GM18867 (cell line): Measurements from ENCODE around the gene EIF2AK3.
"Not testable (repeated sequence)": the region's sequence is repeated elsewhere in the genome, so short reads cannot be mapped to it uniquely, and the experiment has no call there.

Experiments
- ATAC-seq: cut with Tn5 transposase; IDR thresholded peaks from one replicate; pipeline ENCODE4 v1.9.1; 2021; ENCODE audit warnings: mild to moderate bottlenecking, moderate library complexity; ENCODE audit not compliant: unreplicated experiment

The EIF2AK3 gene

DNA sequence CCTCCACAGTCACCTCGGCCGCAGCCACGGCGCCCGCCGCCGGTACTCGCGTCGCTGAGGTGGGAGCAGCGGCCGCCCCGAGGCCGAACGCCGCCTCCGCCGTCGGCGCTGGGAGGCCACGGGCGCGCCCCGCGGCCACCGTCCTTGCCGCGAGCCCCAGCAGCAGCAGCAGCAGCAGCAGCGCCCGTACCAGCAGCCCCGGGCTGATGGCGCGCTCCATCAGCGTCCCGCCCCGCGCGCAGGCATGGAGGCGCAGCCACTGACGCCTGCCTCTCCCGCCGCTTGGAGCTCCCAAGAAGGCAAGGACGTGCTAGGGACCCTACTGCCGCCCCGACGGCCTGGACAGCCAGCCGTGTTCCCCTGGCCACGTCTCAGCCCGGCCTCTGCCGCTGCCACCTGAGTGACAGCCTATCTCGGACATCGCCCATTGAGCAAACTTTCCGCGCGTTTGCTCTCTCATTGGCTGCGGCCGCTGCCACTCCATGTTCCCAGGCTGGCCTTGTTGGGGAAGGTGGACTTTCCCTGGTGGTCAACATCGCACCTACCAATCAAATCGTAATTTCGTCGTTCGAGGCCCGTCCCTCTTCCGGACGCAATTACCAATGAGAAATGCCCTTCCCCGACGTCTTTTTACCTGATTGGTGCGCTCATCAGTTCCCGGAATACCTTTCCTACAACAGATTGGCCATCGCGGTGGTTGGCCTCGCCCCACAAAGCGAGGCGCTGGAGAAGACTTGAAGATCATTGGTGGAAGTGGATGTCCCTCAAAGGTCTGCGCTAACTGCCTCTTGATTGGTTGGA, at the start of gene EIF2AK3:
TSS of gene EIF2AK3 (minus strand) at position 410 of the 801 bp plus-strand sequence. CDS start at position 220, 190 bp downstream.
- peak; percentile 87 for ATAC-seq

DNA sequence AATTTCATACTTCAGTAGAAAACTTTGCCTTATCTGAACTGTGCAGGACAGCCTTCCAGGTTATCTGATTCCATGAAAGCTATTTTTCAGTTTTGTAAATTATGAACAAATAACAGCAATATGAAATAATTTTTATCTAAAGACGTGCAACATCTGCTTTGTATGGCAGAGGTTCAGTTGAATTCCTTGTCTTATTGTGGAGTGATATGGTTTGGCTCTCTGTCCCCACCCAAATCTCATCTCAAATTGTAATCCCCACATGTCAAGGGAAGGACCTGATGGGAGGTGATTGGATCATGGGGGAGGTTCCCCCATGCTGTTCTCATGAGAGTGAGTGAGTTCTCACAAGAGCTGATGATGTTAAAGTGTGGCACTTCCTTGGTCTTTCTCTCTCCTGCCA, 46.1 kb upstream of the EIF2AK3 start:
- ATAC-seq = no peak

DNA sequence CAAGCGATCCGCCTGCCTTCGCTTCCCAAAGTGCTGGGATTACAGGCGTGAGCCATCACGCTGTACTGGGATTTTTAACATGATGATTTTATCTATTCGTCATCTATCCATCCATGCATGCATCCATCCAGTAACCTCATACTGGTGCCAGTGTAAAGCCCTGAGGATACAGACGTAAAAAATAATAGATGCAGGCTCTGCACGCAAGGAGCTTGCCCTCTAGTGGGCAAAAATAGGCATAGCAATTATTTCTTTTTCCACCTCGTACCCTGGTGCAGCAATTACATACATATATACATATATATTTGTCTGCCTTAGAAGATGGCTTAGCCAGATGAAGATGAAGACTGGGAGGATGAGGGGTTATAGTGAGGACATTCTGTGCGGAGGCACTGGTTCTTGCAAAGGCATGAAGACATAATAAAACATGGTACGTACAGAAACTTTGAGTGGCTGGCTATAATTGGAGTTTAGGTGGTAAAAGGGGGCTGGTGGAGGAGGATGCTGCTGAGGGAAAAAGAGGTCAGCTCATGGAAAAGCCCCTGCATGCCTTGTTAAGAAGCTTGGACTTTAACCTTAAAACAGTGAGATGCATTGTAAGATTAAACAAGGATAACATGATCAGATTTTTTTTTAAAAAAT, 44.6 kb upstream of the EIF2AK3 start:
- ATAC-seq = no peak

DNA sequence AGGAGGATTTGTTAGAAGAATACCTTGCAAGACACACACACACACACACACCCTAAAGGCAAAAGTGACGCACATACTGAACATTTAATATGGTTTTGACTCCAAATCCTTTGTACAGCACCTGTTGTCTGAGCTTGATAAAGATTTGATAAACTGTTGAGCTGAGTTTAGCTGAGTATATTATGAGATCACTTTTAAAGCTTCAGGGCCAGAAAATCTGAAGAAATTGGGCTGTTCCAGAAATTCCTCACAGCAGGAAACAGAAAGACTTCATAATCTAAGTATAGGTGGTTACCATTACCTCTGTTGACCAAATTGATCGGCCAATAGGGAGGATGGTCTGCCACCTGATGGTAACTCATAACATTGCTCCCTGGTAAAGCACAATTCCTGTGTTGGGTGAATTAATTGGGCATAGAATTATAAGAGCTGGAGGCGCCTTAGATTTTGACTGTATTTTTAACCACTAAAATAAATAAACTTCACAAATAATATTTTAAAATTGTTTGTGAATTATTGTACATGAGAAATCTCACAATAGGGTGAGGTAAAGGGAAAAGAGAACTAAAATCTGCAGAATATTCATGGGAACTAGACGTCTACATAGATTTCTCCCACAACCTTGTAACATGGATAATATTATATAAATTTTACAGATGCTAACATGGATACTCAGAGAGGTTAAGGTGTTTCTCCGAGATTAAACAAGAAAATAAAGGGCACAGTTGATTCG, 42.4 kb upstream of the EIF2AK3 start:
- ATAC-seq = peak; percentile 86

DNA sequence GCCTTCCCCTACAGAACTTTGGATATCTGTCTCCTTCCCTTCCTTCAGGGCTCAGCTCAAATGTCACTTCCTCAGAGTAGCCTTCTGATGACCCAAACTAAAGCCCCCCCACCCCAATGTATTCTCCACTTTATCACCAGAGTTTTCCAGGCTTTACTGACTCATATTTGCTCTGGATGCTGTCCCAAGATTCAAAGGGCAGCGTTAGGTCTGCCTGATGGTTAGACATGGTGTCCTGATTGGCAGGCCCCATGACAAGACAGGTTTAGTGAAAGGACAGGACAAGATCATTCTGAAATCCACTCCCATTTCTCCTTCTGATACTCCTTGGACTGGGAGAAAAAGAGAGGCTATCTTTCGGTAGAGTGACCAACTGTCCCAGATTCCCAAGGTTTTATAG, 41.6 kb upstream of the EIF2AK3 start:
- ATAC-seq = no peak

DNA sequence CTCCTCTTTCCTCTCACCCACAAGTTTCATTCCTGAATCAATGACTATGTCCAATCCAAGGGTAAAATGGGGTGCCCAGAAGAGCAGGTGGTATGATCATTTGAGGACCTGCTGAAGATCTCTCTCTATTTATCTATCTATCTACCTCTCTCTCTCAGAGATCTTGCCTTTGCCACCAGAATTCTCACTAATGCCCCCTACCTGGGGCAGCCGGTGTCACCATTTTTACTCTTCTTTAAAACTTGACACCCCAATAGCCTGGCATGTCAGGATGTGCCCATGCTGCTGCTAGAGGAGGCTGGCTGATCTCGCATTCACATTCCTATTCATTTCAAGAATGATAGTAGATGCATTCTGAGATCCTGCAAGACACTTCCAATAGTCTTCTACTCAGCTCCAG, 40.0 kb upstream of the EIF2AK3 start:
- ATAC-seq = no peak

DNA sequence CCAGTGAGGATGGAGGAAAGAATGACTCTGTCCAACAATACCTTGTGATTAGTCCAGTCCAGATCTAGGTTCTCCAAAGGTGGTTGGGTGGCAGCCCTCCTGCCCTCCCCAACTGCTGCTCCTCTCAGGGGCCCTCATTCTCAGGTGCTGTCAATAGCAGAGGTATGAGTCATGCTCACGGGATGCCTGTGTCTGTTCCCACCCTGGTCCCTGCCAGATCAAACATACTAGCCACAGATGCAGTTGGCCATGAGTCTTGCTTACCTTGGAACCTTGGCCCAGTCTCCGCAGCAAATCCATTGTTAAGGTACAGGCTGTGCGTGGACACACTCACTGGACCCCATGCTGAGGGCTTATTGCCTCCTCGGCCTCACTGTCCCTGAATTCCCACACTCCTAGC, 39.3 kb upstream of the EIF2AK3 start:
- ATAC-seq = no peak

DNA sequence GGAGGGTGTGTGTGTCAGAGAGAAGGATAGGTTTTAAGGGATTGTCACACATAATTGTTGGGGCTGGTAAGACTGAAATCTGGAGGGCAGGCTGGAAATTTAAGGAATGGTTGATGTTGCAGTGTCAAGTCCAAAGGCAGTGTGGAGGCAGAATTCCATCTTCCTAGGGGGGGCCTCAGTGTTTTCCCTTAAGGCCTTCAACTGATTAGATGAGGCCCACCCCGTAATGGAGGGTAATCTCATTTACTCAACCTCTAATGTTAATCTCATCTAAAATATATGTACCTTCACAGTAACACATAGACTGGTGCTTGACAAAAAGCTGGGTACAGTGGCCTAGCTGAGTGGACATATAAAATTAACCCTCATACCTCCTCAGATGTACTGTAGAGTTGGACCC, 33.4 kb upstream of the EIF2AK3 start:
- no peak for ATAC-seq

DNA sequence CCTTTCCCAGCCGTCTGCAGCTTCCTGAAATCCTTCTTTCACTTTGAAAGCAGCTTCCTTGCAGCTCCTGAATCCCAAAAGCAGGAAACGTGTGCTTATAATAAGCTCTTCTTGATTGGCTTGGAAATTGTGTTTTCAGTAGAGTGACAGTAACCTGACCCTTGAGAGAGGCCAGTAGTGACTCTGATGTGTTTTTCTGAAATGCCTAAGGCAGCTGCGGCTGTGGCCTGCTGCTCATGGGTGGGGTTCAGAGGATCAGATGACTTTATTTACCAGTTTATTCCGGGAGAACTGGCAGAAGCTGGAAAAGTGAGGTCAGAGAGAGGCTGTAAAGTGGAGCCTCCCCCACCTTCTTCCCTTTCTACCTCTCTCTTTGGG, 32.3 kb upstream of the EIF2AK3 start:
- no peak for ATAC-seq

DNA sequence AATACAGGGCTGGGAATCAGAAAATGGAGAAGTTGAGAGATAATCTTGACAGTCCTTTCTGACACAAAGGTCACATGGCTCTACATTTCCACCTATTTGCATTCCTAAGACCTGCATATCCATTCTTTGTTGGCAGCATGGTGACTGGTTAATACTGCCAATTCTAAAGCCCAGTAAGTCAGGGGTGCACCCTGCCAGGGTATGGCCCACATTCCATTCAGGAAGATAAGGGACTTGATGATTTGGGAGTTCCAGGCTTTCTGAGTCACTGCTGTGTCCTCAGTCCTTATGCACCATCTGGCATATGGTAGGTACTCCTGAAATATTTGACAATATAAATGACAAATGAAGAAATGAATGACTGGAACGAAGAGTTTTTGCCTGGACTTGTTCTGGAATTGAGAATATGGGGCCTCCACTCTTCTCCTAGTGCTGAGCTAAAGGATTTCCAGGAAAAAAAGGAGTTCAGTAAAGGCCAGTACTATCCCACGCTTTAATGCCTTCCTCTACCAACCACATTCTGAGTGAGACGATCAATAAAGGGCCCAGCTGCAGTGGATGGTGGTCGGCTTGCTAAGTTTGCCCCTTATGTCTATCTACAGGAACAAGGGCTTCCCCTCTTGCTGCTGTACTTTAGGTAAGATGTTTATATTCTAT, 31.7 kb upstream of the EIF2AK3 start:
- no peak for ATAC-seq

DNA sequence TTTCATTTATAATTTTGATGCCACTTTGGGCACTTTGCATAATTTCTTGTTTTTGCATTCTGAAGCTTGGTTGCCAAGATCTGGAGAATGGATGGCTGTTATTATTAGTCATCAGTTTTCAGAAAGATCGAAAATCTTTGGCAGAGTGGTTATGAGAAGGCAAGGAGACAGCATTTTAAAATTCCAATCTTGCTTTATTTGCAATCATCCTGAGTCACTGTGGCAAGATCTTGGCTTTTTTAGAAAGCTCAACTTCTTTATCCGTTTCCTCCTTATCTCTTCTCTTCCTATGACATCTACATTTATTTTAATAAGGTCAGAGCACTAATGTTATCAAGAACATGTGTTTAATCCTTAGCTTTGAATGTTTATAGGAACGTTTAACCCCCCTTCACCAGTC, 31.1 kb upstream of the EIF2AK3 start:
- no peak for ATAC-seq

DNA sequence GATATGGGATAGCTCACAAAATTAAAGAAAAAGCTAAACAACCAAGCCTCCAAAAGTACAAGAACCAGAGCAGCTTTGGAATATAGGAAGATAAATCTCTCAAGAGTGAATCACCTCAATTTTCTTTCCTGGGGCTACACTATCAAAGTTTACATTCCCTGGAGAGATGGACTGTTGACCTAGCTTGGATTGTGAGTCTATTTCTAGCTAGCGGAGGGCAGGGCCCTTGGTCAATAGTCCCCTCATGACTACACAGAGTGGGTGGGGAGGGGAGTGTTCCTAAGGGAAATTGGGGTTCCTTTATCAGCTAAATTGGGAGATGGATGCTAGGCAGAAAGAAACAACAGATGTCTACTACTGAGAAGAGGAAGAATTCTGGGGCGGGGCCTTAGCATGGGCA, 29.9 kb upstream of the EIF2AK3 start:
- ATAC-seq = no peak

DNA sequence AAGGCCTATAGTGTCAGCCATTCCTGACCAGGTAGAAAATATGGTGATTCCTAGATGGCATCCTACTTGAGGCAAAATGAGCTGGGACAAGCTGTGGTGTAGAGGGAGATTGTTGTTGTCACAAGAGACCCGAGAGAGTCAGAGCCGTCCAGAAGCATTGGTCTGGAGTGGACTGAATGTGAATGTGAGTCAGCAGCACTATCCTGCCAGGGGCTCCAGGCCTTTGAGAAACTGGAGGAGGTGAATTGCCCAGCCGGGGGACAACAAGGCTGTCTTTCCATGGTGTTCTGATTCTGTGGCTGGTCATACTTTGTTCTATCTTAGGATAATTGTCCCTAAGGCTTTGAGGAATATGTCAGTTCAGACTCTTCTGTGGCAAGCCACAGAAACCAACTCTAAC, 29.4 kb upstream of the EIF2AK3 start:
- ATAC-seq = no peak

DNA sequence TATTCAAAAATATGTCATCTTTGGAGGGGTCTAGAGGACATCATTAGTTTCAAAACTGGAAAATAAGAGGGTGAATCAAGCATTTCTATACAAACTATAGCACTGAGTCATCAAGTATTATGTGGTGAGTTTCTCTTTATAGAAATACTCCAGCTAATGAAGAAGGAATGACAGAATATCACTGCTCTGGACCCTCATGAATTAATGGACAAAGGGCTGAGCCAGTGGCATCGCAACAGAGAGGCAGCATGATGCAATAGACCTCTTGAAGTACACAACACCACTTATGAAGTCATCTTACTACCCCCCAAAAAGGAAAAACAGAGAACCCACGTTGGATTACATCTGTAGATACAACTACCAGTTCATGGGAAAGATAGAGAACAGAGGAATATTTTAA, 27.4 kb upstream of the EIF2AK3 start:
- ATAC-seq = no peak

DNA sequence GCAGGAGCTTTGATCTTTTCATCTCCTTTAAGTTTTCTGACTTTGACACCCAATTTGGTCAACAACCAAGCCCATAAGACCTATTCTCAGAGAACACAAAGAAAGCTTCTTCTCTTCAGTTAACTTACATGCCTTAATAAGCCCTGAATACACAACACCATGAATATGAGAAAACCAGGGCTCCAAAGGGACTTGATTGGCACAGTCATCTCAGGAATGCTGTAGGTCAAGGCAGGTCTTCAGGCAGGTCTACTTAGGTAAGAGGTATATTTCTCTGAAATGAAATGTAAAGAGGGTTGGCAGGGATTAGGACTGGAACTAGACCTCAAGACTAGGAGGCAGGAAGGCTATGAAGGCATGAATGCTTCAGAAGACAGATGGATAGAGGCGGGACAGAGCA, 24.4 kb upstream of the EIF2AK3 start:
- ATAC-seq = no peak

DNA sequence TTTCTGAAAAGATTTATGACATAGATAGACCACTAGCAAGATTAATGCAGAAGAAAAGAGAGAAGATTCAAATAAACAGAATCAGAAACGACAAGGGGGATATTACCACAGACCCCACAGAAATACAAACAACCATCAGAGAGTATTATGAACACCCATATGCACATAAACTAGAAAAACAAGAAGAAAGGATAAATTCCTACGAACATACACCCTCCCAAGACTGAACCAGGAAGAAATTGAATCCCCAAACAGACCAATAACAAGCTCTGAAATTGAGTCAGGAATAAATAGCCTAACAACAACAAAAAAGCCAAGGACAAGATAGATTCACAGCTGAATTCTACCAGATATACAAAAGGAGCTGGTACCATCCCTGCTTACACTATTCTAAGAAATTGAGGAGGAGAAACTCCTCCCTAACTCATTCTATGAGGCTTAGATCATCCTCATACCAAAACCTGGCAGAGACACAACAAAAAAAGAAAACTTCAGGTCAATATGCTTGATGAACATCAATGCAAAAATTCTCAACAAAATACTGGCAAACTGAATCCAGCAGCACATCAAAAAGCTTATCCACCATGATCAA, 18.1 kb upstream of the EIF2AK3 start:
- ATAC-seq = not testable (repeated sequence)

DNA sequence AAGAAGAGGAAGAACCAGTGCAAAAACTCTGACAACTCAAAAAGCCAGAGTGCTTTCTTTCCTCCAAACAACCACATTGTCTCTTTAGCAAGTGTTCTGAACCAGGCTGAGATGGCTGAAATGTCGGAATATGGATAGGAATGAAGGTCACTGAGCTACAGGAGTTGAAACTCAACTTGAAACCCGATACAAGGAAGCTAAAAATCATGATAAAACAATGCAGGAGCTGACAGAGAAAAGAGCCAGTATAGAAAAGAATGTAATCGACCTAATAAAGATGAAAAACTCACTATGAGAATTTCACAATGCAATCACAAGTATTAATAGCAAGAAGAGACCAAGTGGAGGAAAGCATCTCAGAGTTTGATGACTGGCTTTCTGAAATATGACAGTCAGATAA, 15.0 kb upstream of the EIF2AK3 start:
- no peak for ATAC-seq

DNA sequence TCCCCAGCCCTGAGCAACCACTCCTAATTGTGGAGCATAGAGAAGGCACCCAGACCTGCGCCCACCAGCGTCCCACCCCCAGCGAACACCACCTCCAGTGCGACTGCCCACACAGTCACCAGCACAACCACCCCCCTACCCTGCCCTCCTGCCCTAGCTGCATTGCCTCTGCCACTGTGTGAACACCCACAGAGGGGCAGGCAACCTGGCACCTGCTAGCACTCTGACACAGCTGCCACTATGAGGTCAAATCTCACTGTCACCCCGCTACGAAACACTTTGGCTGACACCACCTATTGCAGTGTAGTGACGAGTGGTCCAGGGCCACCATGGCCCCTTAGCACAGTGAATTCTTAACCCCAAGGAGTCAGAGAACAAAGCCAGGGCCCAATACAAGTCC, 14.1 kb upstream of the EIF2AK3 start:
- no peak for ATAC-seq

DNA sequence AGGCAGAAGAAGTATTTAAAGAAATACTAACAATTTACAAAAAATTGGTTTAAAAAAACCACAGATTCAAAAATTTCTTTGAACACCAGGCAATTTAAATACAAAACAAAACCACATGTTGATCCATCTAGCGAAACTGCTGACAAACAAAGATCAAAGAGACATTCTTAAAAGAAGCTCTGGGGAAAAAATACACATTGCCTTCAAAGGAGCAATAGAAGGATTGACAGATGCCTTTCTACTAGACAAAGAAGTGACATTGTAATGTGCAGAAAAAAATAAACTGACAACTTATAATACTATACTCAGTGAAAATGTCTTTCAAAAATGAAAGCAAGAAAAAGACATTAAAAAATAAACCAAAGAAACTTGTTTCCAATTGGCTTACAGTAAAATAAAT, 12.6 kb upstream of the EIF2AK3 start:
- no peak for ATAC-seq

DNA sequence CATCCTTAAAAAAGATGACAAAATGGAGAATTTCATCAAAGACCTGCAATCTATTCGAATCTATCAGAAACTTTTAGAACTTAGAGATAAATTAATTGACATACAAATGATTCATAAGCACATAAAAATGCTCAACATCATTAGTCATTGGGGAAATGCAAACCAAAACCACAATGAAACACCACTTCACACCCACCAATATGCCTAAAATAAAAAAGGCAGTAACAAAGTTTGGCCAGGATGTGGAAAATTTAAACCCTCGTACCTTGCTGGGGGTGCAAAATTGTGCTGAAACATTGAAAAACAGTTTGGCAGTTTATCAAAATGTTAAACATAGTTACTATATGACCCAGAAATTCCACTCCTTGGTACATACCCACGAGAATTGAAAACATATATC, 11.5 kb upstream of the EIF2AK3 start:
- ATAC-seq = peak; percentile 61

DNA sequence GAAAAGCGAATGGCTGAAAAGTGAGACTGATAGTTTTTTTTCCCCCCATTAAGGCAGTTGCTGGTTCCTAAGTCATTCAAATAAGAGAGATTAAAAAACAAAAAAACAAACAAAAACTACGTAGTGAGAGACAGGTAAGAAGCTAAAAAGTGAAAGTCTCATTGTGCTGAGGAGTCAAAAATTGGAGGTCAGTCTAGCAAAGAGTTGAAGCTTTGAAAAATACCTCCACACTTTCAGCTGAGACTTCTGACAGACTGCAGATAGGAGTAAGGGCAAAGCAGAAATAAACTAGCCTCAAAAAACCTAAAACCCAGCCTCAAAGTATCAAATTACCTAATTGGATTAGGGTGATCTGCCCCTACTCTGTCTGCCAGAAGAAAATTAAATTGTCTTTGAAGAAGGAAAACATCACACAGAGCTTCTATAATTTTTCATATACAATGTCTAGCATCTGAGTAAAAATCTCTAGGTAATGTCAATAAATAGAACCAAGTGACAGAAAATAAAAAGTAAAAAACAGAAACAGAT, 10.9 kb upstream of the EIF2AK3 start:
- ATAC-seq = no peak
